Mesodermal cell (in vitro differentiated cells): Measurements from ENCODE around the gene KAZN.

ENCODE experiments used
- H3K27ac ChIP-seq: 2 replicates; pipeline ENCODE4 v1.7.0; 2013; ENCODE audit warnings: mild to moderate bottlenecking, low read depth, low read length, moderate library complexity; ENCODE audit not compliant: severe bottlenecking
- H3K36me3 ChIP-seq: 2 replicates; pipeline ENCODE4 v1.7.1; 2013; ENCODE audit warnings: mild to moderate bottlenecking, low read length, moderate library complexity; ENCODE audit not compliant: control insufficient read depth, insufficient read depth
- H3K4me1 ChIP-seq: one replicate; pipeline ENCODE4 v1.7.1; 2013; ENCODE audit warnings: mild to moderate bottlenecking, low read length; ENCODE audit not compliant: insufficient read depth, control insufficient read depth, poor library complexity, severe bottlenecking
- H3K4me3 ChIP-seq: 2 replicates; pipeline ENCODE4 v1.7.0; 2013; ENCODE audit warnings: low read length, control low read depth, mild to moderate bottlenecking; ENCODE audit not compliant: insufficient read depth, poor library complexity, severe bottlenecking; ENCODE audit errors: extremely low read depth
- H3K9me3 ChIP-seq: 2 replicates; pipeline ENCODE4 v1.7.1; 2013; ENCODE audit warnings: mild to moderate bottlenecking, low read length, moderate library complexity; ENCODE audit not compliant: control insufficient read depth
- WGBS, 2 experiments: methylation state at CpG; one replicate each; pipeline ENCODE4 v1.1.5; 2013; ENCODE audit warnings: missing lambda C conversion rate in 2 of 2; ENCODE audit not compliant: insufficient coverage in 2 of 2; 5-methylcytosine and 5-hydroxymethylcytosine counted together

The KAZN gene

GRCh38 chr1:14808768-14809167 lies 210.3 kb downstream of the KAZN start:
- 80% methylated on average over 2 of the region's 2 CpGs; no CpG with 5 or more reads in 1 of the 2 experiments for WGBS, 2 experiments
- peaks cover 26% of the 10 kb centered on the region for H3K9me3 ChIP-seq
- no peak overlapping the region for H3K4me3 ChIP-seq

GRCh38 chr1:14809191-14809981 lies 210.9 kb downstream of the KAZN start:
- 90 to 96% methylated on average over 3 to 5 of the region's 9 CpGs for WGBS, 2 experiments
- H3K4me1 ChIP-seq: no peaks in the 10 kb centered on the region
- no peaks in the 10 kb centered on the region for H3K36me3 ChIP-seq
- no peak overlapping the region for H3K27ac ChIP-seq
- H3K9me3 ChIP-seq: peaks cover 26% of the 10 kb centered on the region
- no peak overlapping the region for H3K4me3 ChIP-seq

More at GRCh38 chr1:14808768-14809167, 210.3 kb downstream of the KAZN start:
- Histone ChIP-seq H3K27ac (no peak overlapping the region), H3K36me3 (no peaks in the 10 kb centered on the region), H3K4me1 (no peaks in the 10 kb centered on the region)

GRCh38 chr1:14810595-14811361 lies 212.3 kb downstream of the KAZN start:
- Histone ChIP-seq H3K9me3 (peaks cover 26% of the 10 kb centered on the region), H3K4me1 (no peaks in the 10 kb centered on the region), H3K36me3 (no peaks in the 10 kb centered on the region), H3K27ac (no peak overlapping the region), H3K4me3 (no peak overlapping the region)
- WGBS, 2 experiments: 86 to 94% methylated on average over 4 to 6 of the region's 9 CpGs

- Histone ChIP-seq H3K9me3 (peaks cover 18% of the 10 kb centered on the region), H3K4me1 (no peaks in the 10 kb centered on the region), H3K27ac (no peak overlapping the region), H3K36me3 (no peaks in the 10 kb centered on the region), H3K4me3 (no peak overlapping the region)
- 90 to 100% methylated on average over 1 to 2 of the region's 3 CpGs for WGBS, 2 experiments
These were observed 213.1 kb downstream of the KAZN start for GRCh38 chr1:14811573-14811972.

GRCh38 chr1:14812189-14812588 lies 213.7 kb downstream of the KAZN start:
- H3K4me1 ChIP-seq: no peaks in the 10 kb centered on the region
- no peaks in the 10 kb centered on the region for H3K36me3 ChIP-seq
- no peak overlapping the region for H3K4me3 ChIP-seq
- H3K27ac ChIP-seq: no peak overlapping the region
- 88 to 100% methylated on average over 2 of the region's 4 CpGs for WGBS, 2 experiments
- peaks cover 12% of the 10 kb centered on the region for H3K9me3 ChIP-seq

GRCh38 chr1:14815175-14815877 lies 216.8 kb downstream of the KAZN start:
- Histone ChIP-seq H3K27ac (no peak overlapping the region), H3K9me3 (no peaks in the 10 kb centered on the region), H3K4me3 (no peak overlapping the region), H3K4me1 (no peaks in the 10 kb centered on the region), H3K36me3 (no peaks in the 10 kb centered on the region)
- WGBS, 2 experiments: 94 to 100% methylated on average over 3 to 4 of the region's 7 CpGs

GRCh38 chr1:14817223-14818170 lies 219.0 kb downstream of the KAZN start:
- H3K27ac ChIP-seq: no peak overlapping the region
- H3K9me3 ChIP-seq: no peaks in the 10 kb centered on the region
- 88 to 97% methylated on average over 5 to 6 of the region's 8 CpGs for WGBS, 2 experiments
- no peaks in the 10 kb centered on the region for H3K4me1 ChIP-seq
- no peaks in the 10 kb centered on the region for H3K36me3 ChIP-seq
- no peak overlapping the region for H3K4me3 ChIP-seq

GRCh38 chr1:14820295-14821085 lies 222.0 kb downstream of the KAZN start:
- no peak overlapping the region for H3K27ac ChIP-seq
- H3K4me1 ChIP-seq: no peaks in the 10 kb centered on the region
- H3K4me3 ChIP-seq: no peak overlapping the region
- no peaks in the 10 kb centered on the region for H3K9me3 ChIP-seq
- H3K36me3 ChIP-seq: no peaks in the 10 kb centered on the region
- WGBS, 2 experiments: 86% methylated on average over 17 to 18 of the region's 18 CpGs

- WGBS, 2 experiments: 94 to 96% methylated on average over 12 to 13 of the region's 14 CpGs
- peaks cover 10% of the 10 kb centered on the region for H3K4me1 ChIP-seq
- H3K36me3 ChIP-seq: no peaks in the 10 kb centered on the region
- H3K9me3 ChIP-seq: no peaks in the 10 kb centered on the region
- no peak overlapping the region for H3K27ac ChIP-seq
- no peak overlapping the region for H3K4me3 ChIP-seq
These were observed 224.0 kb downstream of the KAZN start for GRCh38 chr1:14822493-14822892.
